ENCODE data around the gene CFL1.

The CFL1 gene

DNA sequence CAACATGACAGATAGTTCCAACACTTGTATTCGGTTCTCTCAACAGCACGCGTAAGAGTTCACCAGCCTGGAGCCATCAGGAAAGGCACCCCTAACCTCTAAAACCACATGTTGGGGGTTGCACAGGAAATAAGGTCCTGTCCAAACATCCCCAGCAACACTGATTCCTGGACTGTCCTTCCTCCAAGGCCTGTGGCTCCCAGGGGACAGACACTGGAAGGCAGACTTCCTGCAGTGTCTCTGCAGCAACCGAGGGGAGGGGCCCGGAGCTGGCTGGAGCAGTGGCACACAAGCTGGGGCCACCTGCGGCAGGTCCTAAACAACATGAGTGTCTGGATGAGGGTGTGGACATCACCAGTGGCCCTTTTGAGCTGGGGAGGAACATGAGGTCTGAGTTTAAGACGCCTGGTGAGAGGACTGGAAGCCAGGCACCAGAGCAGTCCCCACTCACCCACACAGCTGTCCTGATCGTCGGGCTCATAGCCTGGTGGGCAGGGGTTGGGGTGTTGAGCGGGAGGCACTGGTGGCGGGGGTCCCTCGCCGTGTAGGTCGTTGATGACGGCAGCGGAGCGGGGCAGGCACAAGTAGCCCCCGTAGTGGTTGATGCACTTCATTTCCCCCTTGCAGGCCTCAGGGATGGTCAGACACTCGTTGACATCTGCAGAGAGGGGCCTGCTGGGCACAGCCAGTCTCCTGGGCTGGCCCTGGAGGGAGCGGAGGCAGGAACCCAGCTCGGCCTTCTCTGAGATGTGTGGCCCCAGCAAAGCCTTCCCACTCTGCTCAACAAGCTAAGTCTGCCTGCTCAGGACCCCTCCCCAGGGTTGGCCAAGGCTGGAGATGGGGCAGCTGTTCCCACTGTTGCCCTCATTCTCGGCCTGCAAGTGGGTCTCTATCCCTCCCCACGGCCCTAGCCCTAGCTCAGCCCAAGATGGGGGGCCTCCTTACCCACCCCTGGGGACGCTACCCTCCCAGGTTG lies 13.0 kb upstream of the CFL1 start:
- in situ Hi-C loops (cut with MboI; ENCODE audit: low sequenced_read_pairs) = no loop called here

DNA sequence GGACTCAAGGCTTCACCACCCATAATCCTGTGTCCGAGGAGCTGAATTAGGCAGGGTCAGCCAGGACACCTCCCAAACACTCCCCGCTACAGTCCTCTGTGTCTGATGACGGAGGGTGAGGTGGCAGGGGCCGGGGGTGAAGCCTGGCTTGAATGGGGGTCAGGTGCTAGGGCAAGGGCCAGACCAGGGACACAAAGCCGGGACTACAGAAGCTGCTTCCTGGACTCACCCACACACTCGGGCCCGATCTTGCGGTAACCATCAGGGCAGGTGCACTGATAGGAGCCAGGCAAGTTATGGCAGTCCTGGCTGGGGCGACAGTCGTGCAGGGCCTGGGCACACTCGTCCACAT lies 12.3 kb upstream of the CFL1 start:
- in situ Hi-C loops (cut with MboI; ENCODE audit: low sequenced_read_pairs) = no loop called here

DNA sequence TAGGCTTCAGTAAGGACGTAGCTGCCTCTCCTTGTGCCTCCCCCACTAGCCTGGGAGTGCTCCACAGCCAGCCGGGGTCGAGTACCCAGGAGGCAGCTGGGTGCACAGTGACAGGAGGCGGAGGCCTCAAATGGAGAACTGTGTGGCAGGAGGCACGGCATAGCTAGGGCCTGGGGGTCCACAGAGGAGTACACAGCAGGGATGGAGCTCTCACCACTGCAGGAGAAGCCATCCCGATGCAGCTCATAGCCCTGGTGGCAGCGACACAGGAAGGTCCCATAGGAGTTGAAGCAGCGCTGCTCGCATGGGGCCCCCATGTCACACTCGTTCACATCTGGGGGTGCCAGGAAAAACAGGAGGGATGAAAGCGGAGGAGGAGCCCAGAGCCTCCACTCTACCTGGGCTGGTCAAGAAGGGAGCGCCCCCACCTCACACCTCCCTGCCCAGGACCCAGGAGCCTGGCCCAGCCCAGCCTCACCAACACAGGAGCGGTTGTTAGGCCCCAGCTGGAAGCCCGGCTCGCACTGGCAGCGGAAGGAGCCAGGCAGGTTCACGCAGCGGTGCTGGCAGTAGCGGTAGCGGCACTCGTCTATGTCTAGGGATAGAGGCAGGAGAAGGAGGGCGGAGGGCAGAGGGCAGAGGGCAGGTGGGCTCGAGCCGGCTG lies 11.8 kb upstream of the CFL1 start:
- in situ Hi-C loops (cut with MboI; ENCODE audit: low sequenced_read_pairs) = no loop called here

DNA sequence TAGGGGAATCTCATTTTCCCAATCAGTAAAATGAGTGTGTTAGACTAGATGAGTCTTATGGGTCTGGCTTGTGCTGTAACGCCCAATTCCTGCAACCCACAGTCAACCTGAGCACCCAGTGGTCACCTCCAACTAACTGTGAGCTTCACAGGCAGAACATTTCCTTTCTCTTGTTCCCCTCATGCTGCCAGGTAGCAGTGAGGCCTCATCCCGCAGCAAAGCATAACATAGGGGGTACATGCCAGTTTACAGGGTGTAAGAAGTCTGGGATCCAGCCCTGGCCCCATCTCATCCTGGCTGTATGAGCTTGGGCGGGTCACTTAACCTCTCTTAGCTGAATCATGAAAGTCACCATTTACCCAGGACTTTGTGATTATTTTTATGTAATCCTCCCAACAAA lies 10.9 kb upstream of the CFL1 start:
- in situ Hi-C loops (cut with MboI; ENCODE audit: low sequenced_read_pairs) = no loop called here

DNA sequence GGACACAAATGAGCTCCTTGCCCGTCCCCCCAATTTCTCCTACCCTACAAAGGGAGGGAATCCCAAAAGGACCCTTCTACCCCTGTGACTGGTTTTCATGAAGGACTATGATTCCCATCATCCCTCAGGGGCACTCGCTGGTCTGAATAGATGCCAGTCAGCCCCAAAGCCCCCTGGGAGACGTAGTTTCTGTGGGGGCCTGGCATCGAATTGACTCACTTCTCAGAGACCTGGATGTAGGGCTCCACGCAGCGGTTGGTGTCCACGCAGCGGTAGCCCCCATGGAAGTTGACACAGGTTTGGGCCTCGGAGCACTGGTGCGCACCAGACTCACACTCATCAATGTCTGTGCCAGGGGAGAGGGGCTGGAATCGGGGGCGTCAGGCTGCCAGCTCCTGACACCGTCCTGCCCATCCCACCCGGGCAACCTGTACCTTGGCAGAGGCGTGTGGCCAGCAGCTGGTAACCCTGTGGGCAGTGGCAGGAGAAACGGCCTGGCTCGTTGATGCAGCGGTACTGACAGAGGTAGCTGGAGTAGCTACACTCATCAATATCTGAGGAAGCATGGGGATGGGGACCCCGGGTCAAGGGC lies 10.2 kb upstream of the CFL1 start:
- in situ Hi-C loops (cut with MboI; ENCODE audit: low sequenced_read_pairs) = no loop called here

DNA sequence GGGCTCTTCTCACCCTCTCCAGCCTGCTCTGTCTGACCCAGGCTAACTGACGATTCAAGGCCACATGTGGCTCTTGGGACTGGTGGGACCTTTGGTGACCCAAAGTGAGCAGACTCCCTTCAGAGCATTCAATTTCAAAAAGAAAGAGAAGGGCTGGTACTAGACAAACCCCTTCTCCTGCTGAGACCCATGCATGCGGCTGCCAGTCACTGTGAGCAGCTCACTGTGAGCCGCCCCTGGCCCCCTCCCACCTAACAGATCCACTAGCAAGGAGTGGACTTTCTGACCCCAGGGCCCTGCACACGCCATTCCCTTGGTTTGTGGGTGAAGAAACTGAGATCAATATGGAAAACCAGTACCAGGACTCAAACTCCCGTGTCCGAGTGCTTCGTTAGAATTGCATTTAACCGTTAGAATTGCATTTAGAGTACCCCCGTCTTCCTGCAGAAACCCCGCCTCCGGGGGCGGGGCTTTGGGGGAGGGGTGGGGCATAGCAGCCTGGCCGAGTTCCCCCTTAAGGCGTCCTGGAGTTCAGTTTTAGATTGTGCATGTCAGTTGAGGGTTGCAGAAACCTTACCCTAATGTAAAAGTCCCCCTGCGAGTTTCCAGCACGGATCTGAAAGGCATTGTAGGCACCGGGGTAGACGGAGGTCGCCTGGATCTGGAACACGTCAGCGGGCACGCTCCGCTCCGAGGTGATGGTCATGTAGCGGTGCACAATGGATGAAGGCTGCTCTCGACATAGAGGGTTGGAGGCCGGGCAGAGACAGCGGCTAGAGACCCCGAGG lies 9.5 kb upstream of the CFL1 start:
- in situ Hi-C loops (cut with MboI; ENCODE audit: low sequenced_read_pairs) = no loop called here

DNA sequence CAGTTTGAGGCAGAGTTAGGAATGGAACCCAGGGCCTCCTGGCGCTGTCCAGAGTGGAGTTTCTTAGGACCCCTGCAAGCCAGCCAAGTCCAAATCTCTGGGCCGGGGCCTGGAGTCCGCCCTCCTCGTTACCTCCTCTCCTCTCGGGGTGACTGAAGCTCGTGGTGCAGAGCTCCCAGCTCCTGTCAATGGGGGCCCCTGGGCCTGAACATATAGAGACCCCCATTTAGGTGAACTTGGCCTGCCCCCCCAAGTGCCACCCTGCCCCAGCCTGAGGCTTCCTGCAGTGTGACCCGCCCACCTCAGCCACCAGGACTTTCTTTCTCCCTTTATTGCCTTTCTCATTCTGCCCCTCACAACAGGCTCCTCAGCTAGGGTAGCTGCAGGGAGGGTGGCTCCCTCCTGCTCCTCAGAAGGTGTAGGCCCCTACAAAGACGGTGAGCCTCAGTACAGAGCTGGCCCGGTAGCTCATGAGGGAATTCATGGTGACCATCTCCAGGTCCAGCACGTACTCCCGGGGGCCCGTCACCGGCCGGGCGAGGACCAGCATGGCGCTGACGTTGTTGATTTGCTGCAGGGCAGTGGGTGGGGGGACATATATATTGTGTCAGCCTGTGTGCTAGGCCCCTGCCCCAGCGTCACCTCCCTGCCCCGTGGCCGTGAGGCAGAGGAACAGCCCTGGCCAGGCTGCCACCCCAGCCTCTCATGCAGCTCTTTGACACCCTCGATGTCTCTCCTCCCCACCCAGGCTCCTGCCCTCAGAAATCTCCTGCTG lies 8.7 kb upstream of the CFL1 start:
- in situ Hi-C loops (cut with MboI; ENCODE audit: low sequenced_read_pairs) = no loop called here

DNA sequence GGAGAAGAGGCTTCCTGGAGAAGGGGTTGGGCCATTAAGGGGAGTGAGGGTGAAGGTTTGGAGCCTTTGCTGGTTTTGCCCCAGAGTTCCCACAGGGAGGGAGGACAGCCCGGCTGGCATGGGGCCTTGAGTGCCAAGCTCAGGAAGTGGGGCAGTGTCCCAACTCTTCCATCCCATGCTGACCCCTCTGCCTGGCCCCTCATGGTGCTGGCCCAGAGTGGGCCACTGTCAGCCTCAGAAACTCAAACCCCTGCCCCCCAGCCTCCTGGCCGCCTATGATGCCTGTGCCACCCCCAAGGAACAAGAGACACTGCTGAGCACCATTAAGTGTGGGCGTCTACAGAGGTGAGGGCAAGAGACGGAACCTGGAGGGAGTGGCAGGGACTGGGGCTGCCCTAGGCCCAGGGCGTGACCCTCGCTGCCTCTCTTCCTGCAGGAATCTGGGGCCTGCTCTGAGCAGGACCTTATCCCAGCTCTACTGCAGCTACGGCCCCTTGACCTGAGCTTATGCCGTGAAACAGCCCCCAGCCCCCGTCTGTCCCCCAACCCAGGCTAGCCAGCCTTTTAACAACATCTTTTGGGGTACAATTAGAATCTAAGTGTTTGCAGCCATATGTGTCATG lies 7.7 kb upstream of the CFL1 start:
- in situ Hi-C loops (cut with MboI; ENCODE audit: low sequenced_read_pairs) = no loop called here

DNA sequence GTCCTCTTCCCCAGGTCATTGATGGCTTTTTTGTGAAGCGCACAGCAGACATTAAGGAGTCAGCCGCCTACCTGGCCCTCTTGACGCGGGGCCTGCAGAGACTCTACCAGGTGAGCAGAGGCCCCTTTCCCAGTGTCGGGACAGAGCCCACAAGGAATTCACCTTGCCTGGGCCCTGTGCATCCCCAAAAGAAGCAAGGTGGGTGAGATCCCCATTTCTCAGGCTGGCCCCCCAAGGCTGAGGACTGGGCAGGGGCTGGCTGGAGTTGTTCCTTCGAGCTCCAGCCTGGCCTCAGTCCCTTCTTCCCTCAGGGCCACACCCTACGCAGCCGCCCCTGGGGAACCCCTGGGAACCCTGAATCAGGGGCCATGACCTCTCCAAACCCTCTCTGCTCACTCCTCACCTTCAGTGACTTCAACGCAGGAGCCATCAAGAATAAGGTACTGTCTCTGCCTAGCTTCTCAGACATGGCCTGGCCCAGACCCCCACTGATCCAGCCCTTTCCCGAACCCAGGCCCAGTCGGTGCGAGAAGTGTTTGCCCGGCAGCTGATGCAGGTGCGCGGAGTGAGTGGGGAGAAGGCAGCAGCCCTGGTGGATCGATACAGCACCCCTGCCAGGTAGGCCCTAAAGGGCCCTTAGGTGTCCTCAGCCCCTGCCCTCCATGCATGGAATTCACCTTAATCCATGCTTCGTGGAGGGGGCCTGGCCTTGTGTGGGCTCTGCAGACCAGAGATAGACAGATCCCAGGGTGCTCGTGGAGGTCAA lies 6.9 kb upstream of the CFL1 start:
- in situ Hi-C loops (cut with MboI; ENCODE audit: low sequenced_read_pairs) = no loop called here

DNA sequence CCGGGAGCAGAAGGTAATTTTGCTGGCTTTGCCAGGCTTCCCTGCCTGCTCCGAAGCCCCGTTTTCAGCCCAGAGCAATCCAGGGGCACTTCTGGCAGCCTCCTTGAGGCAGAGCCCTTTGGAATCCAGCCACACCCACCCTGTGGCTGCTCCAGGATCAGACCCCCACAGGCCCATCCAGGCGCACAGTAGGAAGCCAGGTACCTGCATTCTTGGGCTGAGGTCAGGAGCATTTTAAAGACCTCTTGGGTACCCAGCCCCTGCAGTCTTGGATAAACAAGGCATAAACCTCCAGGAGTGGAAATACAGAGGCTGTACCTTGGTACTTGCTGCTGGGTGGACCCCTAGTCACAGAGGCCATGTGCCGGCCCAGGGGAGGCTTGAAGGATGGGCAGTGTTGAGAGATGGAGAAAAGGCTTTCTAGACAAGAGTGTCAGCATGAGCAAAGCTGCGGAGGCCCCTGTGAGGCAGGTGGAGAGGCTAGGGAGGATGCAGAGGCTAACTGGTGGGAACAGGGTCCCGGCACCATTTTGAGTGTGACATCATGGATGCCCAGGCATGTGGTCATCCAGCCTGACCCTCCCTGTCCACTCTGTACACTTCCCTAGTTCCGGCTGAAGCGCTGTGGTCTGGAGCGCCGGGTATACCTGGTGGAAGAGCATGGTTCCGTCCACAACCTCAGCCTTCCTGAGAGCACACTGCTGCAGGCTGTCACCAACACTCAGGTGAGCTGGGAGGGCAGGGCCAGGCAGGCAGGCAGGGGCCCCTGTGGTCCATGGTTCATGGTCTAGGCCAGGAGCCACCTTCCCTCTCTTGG lies 6.1 kb upstream of the CFL1 start:
- in situ Hi-C loops (cut with MboI; ENCODE audit: low sequenced_read_pairs) = no loop called here

DNA sequence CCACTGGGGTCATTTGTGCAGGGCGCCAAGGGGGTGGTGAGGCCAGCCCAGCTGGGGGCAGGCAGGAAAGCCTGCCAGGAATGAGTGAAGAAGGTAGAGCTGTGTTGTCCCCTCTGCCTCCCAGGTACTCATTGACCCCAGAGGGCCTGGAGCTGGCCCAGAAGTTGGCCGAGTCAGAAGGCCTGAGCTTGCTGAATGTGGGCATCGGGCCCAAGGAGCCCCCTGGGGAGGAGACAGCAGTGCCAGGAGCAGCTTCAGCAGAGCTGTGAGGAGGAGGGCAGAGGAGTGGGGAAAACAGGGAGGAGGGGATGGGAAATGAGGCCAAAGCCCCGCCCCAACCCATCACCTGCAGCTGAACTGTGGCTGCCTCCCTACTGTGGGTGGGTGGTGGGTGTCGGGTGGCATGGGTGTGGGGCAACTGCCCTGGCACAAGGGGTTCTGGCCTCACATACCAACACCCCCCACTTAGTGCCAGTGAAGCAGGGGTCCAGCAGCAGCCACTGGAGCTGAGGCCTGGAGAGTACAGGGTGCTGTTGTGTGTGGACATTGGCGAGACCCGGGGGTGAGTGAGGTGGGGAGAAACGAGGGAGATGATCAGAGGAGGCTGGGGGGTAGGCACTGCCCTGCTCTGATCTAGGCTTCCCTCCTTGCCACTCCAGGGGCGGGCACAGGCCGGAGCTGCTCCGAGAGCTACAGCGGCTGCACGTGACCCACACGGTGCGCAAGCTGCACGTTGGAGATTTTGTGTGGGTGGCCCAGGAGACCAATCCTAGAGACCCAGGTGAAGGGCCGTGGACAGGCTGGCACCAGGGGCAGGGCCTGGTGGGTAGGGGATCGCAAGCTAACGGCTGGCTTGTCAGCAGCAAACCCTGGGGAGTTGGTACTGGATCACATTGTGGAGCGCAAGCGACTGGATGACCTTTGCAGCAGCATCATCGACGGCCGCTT lies 5.2 kb upstream of the CFL1 start:
- in situ Hi-C loops (cut with MboI; ENCODE audit: low sequenced_read_pairs) = no loop called here

DNA sequence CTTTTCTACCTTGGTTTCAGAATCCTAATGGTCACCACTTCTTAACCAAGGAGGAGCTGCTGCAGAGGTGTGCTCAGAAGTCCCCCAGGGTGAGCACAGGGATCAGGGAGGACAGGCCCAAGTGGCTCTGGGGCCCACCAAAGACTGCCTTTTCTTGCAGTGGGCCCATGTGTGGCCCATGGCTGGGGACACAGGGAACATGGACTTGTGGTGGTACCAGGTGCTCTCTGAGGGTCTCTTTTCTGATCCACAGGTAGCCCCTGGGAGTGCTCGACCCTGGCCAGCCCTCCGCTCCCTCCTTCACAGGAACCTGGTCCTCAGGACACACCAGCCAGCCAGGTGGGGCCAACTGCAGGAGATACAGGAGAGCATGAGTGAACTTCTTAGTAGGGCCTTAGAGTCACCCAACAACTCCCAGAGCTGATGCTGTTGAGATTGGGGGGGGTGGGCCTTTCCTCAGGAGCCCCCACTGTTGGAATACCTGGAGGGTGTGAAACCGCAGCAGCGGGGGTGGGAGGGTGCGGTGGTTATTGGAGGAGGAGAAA lies 4.3 kb upstream of the CFL1 start:
- in situ Hi-C loops (cut with MboI; ENCODE audit: low sequenced_read_pairs) = no loop called here

DNA sequence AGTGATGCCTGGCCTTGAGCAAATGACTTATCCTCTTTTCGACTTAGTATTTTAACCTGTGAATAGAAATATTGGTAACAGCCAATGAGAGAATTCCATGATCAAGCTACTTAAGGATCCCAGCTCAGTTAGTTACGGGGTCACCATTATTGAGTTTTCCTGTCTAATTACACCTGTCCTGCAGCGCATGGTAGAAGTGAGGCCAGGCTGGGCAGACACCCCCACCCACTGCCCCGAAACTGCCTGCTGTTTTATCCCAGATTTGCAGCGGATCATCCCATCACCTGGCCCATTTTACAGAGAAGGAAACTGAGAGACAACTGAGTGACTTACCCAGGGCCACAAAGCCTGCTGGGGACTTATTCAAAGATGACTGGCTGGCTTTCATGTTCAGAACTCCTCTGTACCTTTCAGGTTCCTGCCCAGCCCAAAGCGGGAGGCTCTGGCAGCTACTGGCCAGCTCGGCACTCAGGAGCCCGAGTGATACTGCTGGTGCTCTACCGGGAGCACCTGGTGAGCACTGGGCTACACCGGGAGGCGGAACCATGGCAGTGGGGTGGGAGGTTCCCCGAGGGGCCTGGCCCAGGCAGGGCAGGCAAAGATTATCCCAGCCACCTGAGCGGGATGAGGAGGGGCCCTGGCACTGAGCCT lies 3.7 kb upstream of the CFL1 start:
- in situ Hi-C loops (cut with MboI; ENCODE audit: low sequenced_read_pairs) = no loop called here

DNA sequence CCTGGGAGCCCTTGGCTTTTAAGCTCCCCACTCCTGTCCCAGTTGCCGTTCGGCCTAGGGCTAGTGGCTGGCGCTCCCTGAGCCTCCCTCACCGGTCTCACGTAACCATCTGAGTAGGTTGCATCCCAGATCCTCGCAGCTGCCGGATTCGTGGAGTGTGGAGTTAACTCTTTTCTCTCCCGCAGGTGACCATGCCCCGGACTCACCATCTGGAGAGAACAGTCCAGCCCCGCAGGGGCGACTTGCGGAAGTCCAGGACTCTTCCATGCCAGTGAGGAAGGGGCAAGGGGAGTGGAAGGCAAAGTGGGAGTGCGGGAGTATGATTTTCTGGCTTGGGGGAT lies 3.2 kb upstream of the CFL1 start:
- in situ Hi-C loops (cut with MboI; ENCODE audit: low sequenced_read_pairs) = no loop called here

DNA sequence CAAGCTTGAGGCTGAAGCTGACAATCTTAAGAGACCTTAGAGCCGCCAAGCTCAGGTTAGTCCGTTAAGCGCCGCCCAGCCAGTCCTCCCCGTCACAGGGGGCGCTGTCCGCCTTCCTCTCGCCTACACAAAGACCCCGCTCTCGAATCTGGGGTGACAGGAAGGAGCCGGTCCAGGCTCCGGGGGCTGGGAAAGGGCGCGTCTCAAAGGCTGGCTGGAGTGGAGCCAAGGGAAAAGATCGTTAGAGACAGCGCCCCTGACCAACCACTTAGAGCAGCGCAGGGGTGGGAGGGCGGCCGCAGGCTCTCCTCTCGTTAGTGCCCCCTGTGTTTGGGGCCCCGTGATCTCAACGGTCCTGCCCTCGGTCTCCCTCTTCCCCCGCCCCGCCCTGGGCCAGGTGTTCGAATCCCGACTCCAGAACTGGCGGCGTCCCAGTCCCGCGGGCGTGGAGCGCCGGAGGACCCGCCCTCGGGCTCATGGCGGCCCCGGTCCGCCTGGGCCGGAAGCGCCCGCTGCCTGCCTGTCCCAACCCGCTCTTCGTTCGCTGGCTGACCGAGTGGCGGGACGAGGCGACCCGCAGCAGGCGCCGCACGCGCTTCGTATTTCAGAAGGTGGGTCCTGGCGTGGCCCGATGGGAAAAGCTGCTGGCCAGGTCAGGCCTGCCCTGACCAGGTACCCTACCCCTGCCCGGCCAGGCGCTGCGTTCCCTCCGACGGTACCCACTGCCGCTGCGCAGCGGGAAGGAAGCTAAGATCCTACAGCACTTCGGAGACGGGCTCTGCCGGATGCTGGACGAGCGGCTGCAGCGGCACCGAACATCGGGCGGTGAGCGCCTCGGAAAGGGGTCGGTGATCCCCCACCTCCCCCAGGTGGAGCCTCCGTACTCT lies 2.5 kb upstream of the CFL1 start, which contains the start of gene MUS81:
Gene MUS81 (plus strand): TSS at position 156 of the 887 bp plus-strand sequence. CDS start 321 bp downstream, at position 477.
- in situ Hi-C loops (cut with MboI; ENCODE audit: low sequenced_read_pairs) = no loop called here

Measured in HL-60/S4 (cell line).